Measurements from ENCODE around the gene APCDD1.
"Not testable (repeated sequence)": the region's sequence is repeated elsewhere in the genome, so short reads cannot be mapped to it uniquely, and the experiment has no call there.

Gene APCDD1

GRCh38 chr18:10481831-10482230 is 27.4 kb downstream of the APCDD1 start:
- no peak for TF ChIP-seq POLR2A (IDR thresholded peaks at IDR 0.05; ENCODE audit: low read depth, low read length)
- FAIRE-seq (no peak), DNase-seq (ENCODE audit: insufficient read length, low spot score) (no peak)

GRCh38 chr18:10482363-10482984 is 28.0 kb downstream of the APCDD1 start:
- TF ChIP-seq POLR2A (IDR thresholded peaks at IDR 0.05; ENCODE audit: low read depth, low read length) = no peak
- DNase-seq (ENCODE audit: insufficient read length, low spot score) (no peak), FAIRE-seq (no peak)

DNA sequence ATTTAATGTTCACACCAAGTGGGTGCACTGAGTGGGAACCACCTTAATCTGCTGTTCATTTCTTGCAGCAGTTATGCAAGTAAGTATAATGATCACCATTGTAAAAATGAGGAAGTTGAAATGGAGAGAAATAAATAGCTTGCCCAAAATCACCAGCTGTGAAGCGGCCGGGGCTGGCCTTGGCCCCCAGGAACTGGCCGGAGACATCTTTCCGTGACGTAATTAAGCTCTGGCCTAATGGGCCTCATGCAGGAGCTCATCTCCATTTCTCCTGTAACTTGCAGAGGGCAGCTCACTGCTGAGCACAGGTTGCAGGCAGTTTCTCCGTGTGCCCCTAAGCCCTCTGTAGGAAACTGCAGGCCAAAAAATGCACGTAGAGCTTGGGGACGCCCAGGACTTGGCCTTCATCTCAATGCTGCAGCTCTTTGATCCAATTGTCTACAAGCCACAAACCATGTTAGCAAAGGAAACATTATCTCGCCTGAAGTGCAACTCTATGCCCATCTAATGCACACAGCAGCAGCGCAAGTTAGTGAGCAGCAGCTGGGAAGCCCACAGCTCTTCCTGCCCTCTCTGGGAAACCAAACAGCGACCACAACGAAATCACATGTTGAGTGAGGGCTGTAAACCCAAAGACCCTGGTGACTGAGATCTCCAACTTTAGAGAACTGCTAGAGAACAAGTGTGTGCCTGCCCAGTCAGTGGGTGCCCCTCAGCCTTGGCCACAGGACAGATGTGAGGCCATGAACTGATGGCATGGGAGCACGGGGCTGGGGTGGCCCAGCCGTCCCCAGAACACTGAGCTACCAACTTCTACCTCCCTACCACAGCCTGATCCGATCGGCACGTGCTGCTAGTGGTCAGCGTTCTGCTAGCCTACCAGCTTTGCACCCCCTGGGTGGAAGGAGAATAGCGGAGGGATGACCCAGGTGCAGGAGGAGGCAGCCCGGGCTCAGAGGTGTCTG is 28.8 kb downstream of the APCDD1 start:
- TF ChIP-seq POLR2A (IDR thresholded peaks at IDR 0.05; ENCODE audit: low read depth, low read length) = no peak
- DNase-seq (ENCODE audit: insufficient read length, low spot score) = no peak
- no peak for FAIRE-seq

DNA sequence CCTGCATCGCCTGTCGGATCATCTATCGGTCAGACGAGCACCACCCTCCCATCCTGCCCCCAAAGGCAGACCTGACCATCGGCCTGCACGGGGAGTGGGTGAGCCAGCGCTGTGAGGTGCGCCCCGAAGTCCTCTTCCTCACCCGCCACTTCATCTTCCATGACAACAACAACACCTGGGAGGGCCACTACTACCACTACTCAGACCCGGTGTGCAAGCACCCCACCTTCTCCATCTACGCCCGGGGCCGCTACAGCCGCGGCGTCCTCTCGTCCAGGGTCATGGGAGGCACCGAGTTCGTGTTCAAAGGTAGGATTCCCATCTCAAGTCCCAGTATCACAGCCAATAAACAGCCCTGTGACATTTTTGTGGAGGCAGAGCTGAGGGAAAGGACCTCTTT is 31.0 kb downstream of the APCDD1 start:
- no peak for TF ChIP-seq POLR2A (IDR thresholded peaks at IDR 0.05; ENCODE audit: low read depth, low read length)
- FAIRE-seq (no peak), DNase-seq (ENCODE audit: insufficient read length, low spot score) (no peak)

DNA sequence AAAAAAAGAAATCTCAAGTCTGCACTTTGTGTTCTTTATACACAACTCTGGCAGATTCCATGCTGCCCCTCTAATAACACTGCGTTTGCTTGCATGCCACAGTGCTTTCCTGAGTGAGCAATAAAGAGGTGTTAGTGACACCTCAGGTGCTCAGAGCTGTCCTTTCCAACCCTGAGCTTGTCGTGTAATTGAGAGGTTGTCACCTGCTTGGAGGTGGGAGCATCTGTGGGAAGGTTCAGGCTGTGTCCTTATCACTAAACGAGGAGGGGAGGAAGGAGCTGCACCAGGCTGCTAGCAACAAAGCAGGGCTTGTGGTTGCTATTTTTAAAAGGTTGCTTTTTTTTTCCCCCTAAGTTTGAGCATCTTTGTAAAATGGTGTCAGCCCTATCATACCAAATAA is 31.9 kb downstream of the APCDD1 start:
- DNase-seq (ENCODE audit: insufficient read length, low spot score) = no peak
- FAIRE-seq = no peak
- no peak for TF ChIP-seq POLR2A (IDR thresholded peaks at IDR 0.05; ENCODE audit: low read depth, low read length)

DNA sequence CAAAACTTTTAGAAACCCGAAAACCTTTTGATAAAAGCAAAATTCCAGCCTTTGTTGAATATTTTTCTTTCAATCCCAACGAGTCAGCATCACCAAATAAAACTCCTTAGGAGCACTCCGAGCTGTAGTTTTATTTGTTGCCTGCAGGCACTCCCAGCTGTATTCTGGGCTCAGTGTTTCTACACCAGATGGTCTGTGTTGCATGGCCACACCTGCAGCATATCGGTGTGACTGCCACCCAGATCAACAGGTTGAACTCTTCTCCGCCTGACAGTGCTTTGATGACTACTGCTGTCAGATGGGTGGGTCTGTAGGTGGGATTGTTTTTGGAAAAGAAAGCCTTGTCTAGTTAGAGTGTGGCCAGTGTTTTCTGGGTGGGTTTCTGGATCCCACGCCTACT is 32.7 kb downstream of the APCDD1 start:
- TF ChIP-seq POLR2A (IDR thresholded peaks at IDR 0.05; ENCODE audit: low read depth, low read length) = no peak
- DNase-seq (ENCODE audit: insufficient read length, low spot score) (no peak), FAIRE-seq (no peak)

- no peak for FAIRE-seq
- no peak for TF ChIP-seq POLR2A (IDR thresholded peaks at IDR 0.05; ENCODE audit: low read depth, low read length)
Observed at GRCh38 chr18:10488017-10488416, 33.6 kb downstream of the APCDD1 start.

GRCh38 chr18:10490401-10491165 is 36.1 kb downstream of the APCDD1 start:
- DNase-seq (ENCODE audit: insufficient read length, low spot score) (no peak), FAIRE-seq (no peak)
- no peak for TF ChIP-seq POLR2A (IDR thresholded peaks at IDR 0.05; ENCODE audit: low read depth, low read length)

More at GRCh38 chr18:10488017-10488416, 33.6 kb downstream of the APCDD1 start:
- DNase-seq (ENCODE audit: insufficient read length, low spot score) = no peak

DNA sequence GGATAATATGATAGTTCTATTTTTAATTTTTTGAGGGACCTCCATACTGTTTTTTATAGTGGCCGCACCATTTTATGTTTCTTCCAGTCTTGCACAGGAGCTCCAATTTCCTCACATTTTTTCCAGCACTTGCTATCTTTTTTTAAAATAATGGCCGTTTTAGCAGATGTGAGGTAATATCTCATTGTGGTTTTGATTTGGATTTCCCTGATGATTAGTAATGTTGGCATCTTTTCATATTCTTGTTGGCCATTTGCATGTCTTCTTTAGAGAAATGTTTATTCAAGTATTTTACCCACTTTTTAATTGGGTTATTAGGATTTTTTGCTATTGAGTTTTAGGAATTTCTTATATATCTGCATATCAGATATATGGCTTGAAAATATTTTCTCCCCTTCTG is 41.5 kb downstream of the APCDD1 start:
- FAIRE-seq (no peak), DNase-seq (ENCODE audit: insufficient read length, low spot score) (no peak)
- TF ChIP-seq POLR2A (IDR thresholded peaks at IDR 0.05; ENCODE audit: low read depth, low read length) = no peak

- FAIRE-seq (no peak), DNase-seq (ENCODE audit: insufficient read length, low spot score) (no peak)
- TF ChIP-seq POLR2A (IDR thresholded peaks at IDR 0.05; ENCODE audit: low read depth, low read length) = no peak
Observed at GRCh38 chr18:10497206-10497749, 42.8 kb downstream of the APCDD1 start.

- FAIRE-seq (no peak), DNase-seq (ENCODE audit: insufficient read length, low spot score) (no peak)
- TF ChIP-seq POLR2A (IDR thresholded peaks at IDR 0.05; ENCODE audit: low read depth, low read length) = no peak
Observed at GRCh38 chr18:10499230-10499629, 44.8 kb downstream of the APCDD1 start.

DNA sequence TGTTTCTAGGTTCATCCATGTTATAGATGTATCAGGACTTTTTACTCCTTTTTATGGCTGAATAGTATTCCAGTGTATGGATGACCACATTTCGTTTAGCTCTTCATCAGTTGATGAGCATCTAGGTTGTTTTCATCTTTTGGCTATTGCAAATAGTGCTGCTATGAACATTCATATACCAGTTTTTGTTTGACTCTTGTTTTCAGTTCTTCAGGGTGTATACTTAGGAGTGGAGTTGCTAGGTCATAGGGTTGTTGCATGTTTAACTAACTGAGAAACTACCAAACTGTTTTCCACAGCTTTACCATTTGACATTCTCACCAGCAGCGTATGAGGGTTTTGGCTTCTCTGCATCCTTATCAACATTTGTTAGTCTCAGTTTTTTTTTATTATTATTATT is 45.6 kb downstream of the APCDD1 start:
- TF ChIP-seq POLR2A (IDR thresholded peaks at IDR 0.05; ENCODE audit: low read depth, low read length) = no peak
- DNase-seq (ENCODE audit: insufficient read length, low spot score) (no peak), FAIRE-seq (no peak)

DNA sequence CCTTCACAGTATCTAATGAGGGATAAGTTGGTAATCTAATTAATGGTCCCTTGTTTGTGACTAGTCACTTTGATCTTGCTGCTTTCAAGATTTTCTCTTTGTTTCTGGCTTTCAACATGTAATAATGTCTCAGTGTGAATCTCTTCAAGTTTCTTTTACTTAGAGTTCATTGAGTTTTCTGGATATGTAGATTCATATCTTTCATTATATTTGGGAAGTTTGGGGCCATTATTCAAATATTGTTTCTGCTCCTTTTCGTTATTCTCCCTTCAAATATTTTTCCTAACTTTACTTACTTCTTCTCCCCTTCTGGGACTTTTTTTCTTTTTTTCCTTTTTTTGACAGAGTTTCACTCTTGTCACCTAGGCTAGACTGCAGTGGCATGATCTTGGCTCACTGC is 50.3 kb downstream of the APCDD1 start:
- no peak for FAIRE-seq
- DNase-seq (ENCODE audit: insufficient read length, low spot score) = no peak
- TF ChIP-seq POLR2A (IDR thresholded peaks at IDR 0.05; ENCODE audit: low read depth, low read length) = no peak

- not testable (repeated sequence) for DNase-seq (ENCODE audit: insufficient read length, low spot score); FAIRE-seq
Observed at GRCh38 chr18:10505892-10506291, 51.5 kb downstream of the APCDD1 start.

All from H54 (cell line).